IPS-18c (cell line): ENCODE results near the gene RFX5.

Source experiments
- H3K4me3 ChIP-seq: 2 replicates; pipeline ENCODE4 v1.7.0; 2013; ENCODE audit warnings: low read depth, mild to moderate bottlenecking, low read length, moderate library complexity; ENCODE audit not compliant: insufficient read depth
- H3K9me3 ChIP-seq: one replicate; pipeline ENCODE4 v1.6.1; 2013; ENCODE audit warnings: mild to moderate bottlenecking, low read length, moderate library complexity; ENCODE audit not compliant: control insufficient read depth, insufficient read depth

Gene RFX5

GRCh38 chr1:151327903-151328674 is 19.0 kb downstream of the RFX5 start:
- Histone ChIP-seq H3K9me3 (no peaks in the 10 kb centered on the region), H3K4me3 (peak overlapping the region; percentile 85)

GRCh38 chr1:151327223-151327902 is 19.7 kb downstream of the RFX5 start, which contains the start of gene PI4KB:
TSS of gene PI4KB (minus strand) at chr1:151327416. CDS start at chr1:151316481, 10,935 bp downstream.
- Histone ChIP-seq H3K4me3 (peak within 1 kb of the TSS; percentile 85), H3K9me3 (no peaks in the 10 kb centered on the region)

- no peaks in the 10 kb centered on the region for H3K9me3 ChIP-seq
- peak overlapping the region; percentile 85 for H3K4me3 ChIP-seq
Measured at GRCh38 chr1:151326619-151327222, 20.3 kb downstream of the RFX5 start.

GRCh38 chr1:151325646-151326429 is 21.2 kb downstream of the RFX5 start:
- peak overlapping the region; percentile 85; the same call in 1 of the 2 replicates for H3K4me3 ChIP-seq

GRCh38 chr1:151325231-151325630 is 21.8 kb downstream of the RFX5 start:
- Histone ChIP-seq H3K9me3 (no peaks in the 10 kb centered on the region), H3K4me3 (no peak overlapping the region)

More at GRCh38 chr1:151325646-151326429, 21.2 kb downstream of the RFX5 start:
- H3K9me3 ChIP-seq = no peaks in the 10 kb centered on the region

GRCh38 chr1:151324390-151324930 is 22.6 kb downstream of the RFX5 start:
- Histone ChIP-seq H3K9me3 (no peaks in the 10 kb centered on the region), H3K4me3 (no peak overlapping the region)

GRCh38 chr1:151318975-151319374 is 28.1 kb downstream of the RFX5 start:
- H3K4me3 ChIP-seq = no peak overlapping the region
- H3K9me3 ChIP-seq = no peaks in the 10 kb centered on the region

- Histone ChIP-seq H3K9me3 (no peaks in the 10 kb centered on the region), H3K4me3 (no peak overlapping the region)
Measured at GRCh38 chr1:151315565-151316235, 31.4 kb downstream of the RFX5 start.

- Histone ChIP-seq H3K9me3 (no peaks in the 10 kb centered on the region), H3K4me3 (no peak overlapping the region)
Measured at GRCh38 chr1:151314137-151314875, 32.7 kb downstream of the RFX5 start.

GRCh38 chr1:151313501-151313900 is 33.6 kb downstream of the RFX5 start:
- no peaks in the 10 kb centered on the region for H3K9me3 ChIP-seq
- no peak overlapping the region for H3K4me3 ChIP-seq

GRCh38 chr1:151312826-151313225 is 34.2 kb downstream of the RFX5 start:
- no peaks in the 10 kb centered on the region for H3K9me3 ChIP-seq
- no peak overlapping the region for H3K4me3 ChIP-seq

- no peak overlapping the region for H3K4me3 ChIP-seq
- H3K9me3 ChIP-seq = no peaks in the 10 kb centered on the region
Measured at GRCh38 chr1:151312411-151312810, 34.6 kb downstream of the RFX5 start.

GRCh38 chr1:151311589-151312331 is 35.3 kb downstream of the RFX5 start:
- Histone ChIP-seq H3K4me3 (no peak overlapping the region), H3K9me3 (no peaks in the 10 kb centered on the region)

- H3K9me3 ChIP-seq = no peaks in the 10 kb centered on the region
- no peak overlapping the region for H3K4me3 ChIP-seq
Measured at GRCh38 chr1:151311011-151311410, 36.0 kb downstream of the RFX5 start.

- no peak overlapping the region for H3K4me3 ChIP-seq
- H3K9me3 ChIP-seq = no peaks in the 10 kb centered on the region
Measured at GRCh38 chr1:151309811-151310323, 37.2 kb downstream of the RFX5 start.
